GM23338 (cell line): ENCODE results near the gene LYSMD3. TPM values are rescaled to one million over a fixed set of nuclear protein-coding genes. Genes with fewer than 3 reads are reported as not detected.

Source experiments
- ATAC-seq: fragments of 200-7000 bp; cut with Tn5 transposase; 3 replicates; pipeline ENCODE4 v1.9.1; 2020
- DNase-seq: peaks from one replicate; pipeline ENCODE4 v3.0.0-alpha.2; 2015; ENCODE audit warnings: low spot score
- H2AFZ ChIP-seq: fragments of 200-600 bp; sonication (generic); 2 replicates; pipeline ENCODE4 v1.8.0; 2016; ENCODE audit warnings: antibody characterized with exemption, mild to moderate bottlenecking, moderate library complexity
- H3F3A ChIP-seq: fragments of 200-600 bp; sonication (generic); replicated peaks from 2 replicates; pipeline ENCODE4 v1.8.0; 2017; ENCODE audit warnings: antibody characterized with exemption, mixed run types, low read depth
- H3K27ac ChIP-seq: fragments of 200-600 bp; sonication (generic); 2 replicates; pipeline ENCODE4 v1.6.1; 2016; ENCODE audit warnings: low read depth
- H3K27me3 ChIP-seq: fragments of 200-600 bp; sonication (generic); 2 replicates; pipeline ENCODE4 v1.8.0; 2016; ENCODE audit warnings: mild to moderate bottlenecking, mixed run types, moderate library complexity; ENCODE audit not compliant: insufficient read depth
- H3K36me3 ChIP-seq: fragments of 200-600 bp; sonication (generic); 2 replicates; pipeline ENCODE4 v1.8.0; 2016; ENCODE audit warnings: mild to moderate bottlenecking; ENCODE audit not compliant: insufficient read depth
- H3K4me1 ChIP-seq: fragments of 200-600 bp; sonication (generic); 2 replicates; pipeline ENCODE4 v1.8.0; 2016; ENCODE audit warnings: mild to moderate bottlenecking, moderate library complexity; ENCODE audit not compliant: insufficient read depth
- H3K4me2 ChIP-seq: fragments of 200-600 bp; sonication (generic); 2 replicates; pipeline ENCODE4 v1.7.1; 2017; ENCODE audit warnings: mixed run types
- H3K4me3 ChIP-seq: fragments of 200-600 bp; sonication (generic); 2 replicates; pipeline ENCODE4 v1.6.1; 2016; ENCODE audit warnings: mixed run types
- H3K79me2 ChIP-seq: fragments of 200-600 bp; sonication (generic); replicated peaks from 2 replicates; pipeline ENCODE4 v1.8.0; 2017; ENCODE audit warnings: mild to moderate bottlenecking; ENCODE audit not compliant: insufficient read depth
- H3K9me2 ChIP-seq: fragments of 200-600 bp; sonication (generic); 2 replicates; pipeline ENCODE4 v1.8.0; 2017; ENCODE audit not compliant: insufficient read depth
- H4K20me1 ChIP-seq: fragments of 200-600 bp; sonication (generic); replicated peaks from 2 replicates; pipeline ENCODE4 v1.8.0; 2017; ENCODE audit warnings: mild to moderate bottlenecking; ENCODE audit not compliant: insufficient read depth
- H3K27ac Mint-ChIP-seq: 2 replicates; pipeline ENCODE4 v1.8.0; 2020; ENCODE audit warnings: inconsistent platforms, mild to moderate bottlenecking, moderate library complexity, mixed read lengths
- H3K27me3 Mint-ChIP-seq: 3 replicates; pipeline ENCODE4 v1.8.0; 2022; ENCODE audit warnings: low read depth, mild to moderate bottlenecking, moderate library complexity, mixed read lengths, inconsistent platforms; ENCODE audit not compliant: insufficient read depth, poor library complexity
- H3K36me3 Mint-ChIP-seq: 3 replicates; pipeline ENCODE4 v1.8.0; 2021; ENCODE audit warnings: low read depth, mild to moderate bottlenecking, inconsistent platforms, moderate library complexity, mixed read lengths
- H3K4me1 Mint-ChIP-seq: 3 replicates; pipeline ENCODE4 v1.8.0; 2020; ENCODE audit warnings: mild to moderate bottlenecking, inconsistent platforms, mixed read lengths
- H3K4me3 Mint-ChIP-seq: 3 replicates; pipeline ENCODE4 v1.8.0; 2021; ENCODE audit warnings: moderate library complexity, mild to moderate bottlenecking, inconsistent platforms, mixed read lengths
- H3K9me3 Mint-ChIP-seq: 3 replicates; pipeline ENCODE4 v1.8.0; 2020; ENCODE audit warnings: moderate library complexity, mild to moderate bottlenecking, inconsistent platforms, mixed read lengths
- CREB1 ChIP-seq: fragments of 250-450 bp; sonication (Bioruptor Pico); IDR thresholded peaks from 2 replicates; pipeline ENCODE4 v1.5.0; 2020; ENCODE audit warnings: low read depth, mild to moderate bottlenecking, moderate library complexity
- CTCF ChIP-seq, 2 experiments: fragments of 200-600 bp in 1 of 2; sonication (generic) in 1 of 2; conservative IDR thresholded peaks; 2 replicates each; pipeline versions ENCODE4 v1.5.1 to v1.6.1; 2016 to 2017; ENCODE audit warnings: antibody characterized with exemption in 2 of 2, low read depth in 2 of 2, mild to moderate bottlenecking in 2 of 2, moderate library complexity in 1 of 2
- EZH2 ChIP-seq: fragments of 200-600 bp; sonication (generic); IDR thresholded peaks from one replicate; pipeline ENCODE4 v1.8.0; 2017; ENCODE audit warnings: antibody characterized with exemption, mild to moderate bottlenecking, low read depth; ENCODE audit not compliant: unreplicated experiment
- EZH2phosphoT487 ChIP-seq: fragments of 200-600 bp; sonication (generic); IDR thresholded peaks from one replicate; pipeline ENCODE4 v1.8.1; 2018; ENCODE audit warnings: antibody characterized with exemption; ENCODE audit not compliant: unreplicated experiment
- JUNB ChIP-seq: IDR thresholded peaks from one replicate; pipeline ENCODE4 v1.6.1; 2016; ENCODE audit warnings: antibody characterized with exemption; ENCODE audit not compliant: unreplicated experiment
- NANOG ChIP-seq: IDR thresholded peaks from 2 replicates; pipeline ENCODE4 v1.6.1; 2016; ENCODE audit warnings: antibody characterized with exemption, borderline replicate concordance
- POLR2AphosphoS5 ChIP-seq: IDR thresholded peaks from 2 replicates; pipeline ENCODE4 v1.6.1; 2016; ENCODE audit warnings: antibody characterized with exemption, low read depth
- REST ChIP-seq: IDR thresholded peaks from one replicate; pipeline ENCODE4 v1.6.1; 2018; ENCODE audit warnings: antibody characterized with exemption; ENCODE audit not compliant: unreplicated experiment
- STAT1 ChIP-seq: IDR thresholded peaks from one replicate; pipeline ENCODE4 v1.6.1; 2016; ENCODE audit warnings: antibody characterized with exemption; ENCODE audit not compliant: unreplicated experiment
- ZNF114 ChIP-seq: fragments of 250-450 bp; sonication (Bioruptor Pico); IDR thresholded peaks from 2 replicates; pipeline ENCODE4 v1.5.0; 2020; ENCODE audit warnings: mild to moderate bottlenecking, moderate library complexity
- ZNF331 ChIP-seq: fragments of 250-450 bp; sonication (Bioruptor Pico); IDR thresholded peaks from 2 replicates; pipeline ENCODE4 v1.5.0; 2020; ENCODE audit warnings: low read depth, mild to moderate bottlenecking, moderate library complexity
- ZNF462 ChIP-seq: fragments of 250-450 bp; sonication (Bioruptor Pico); IDR thresholded peaks from 2 replicates; pipeline ENCODE4 v1.5.0; 2020; ENCODE audit warnings: mild to moderate bottlenecking, moderate library complexity
- polyA plus RNA-seq: library from polyadenylated mRNA; unstranded; fragments of >200 nt; fragmentation: Nextera tagmentation; extraction: Ambion mirVana; gene quantifications from 2 replicates; pipeline ENCODE4 v1.2.1, GENCODE V29; 2016
- total RNA-seq: library from RNA; depleted of rRNA; stranded (reverse); fragments of >200 nt; shearing (Covaris generic); gene quantifications from 2 replicates; pipeline ENCODE4 v1.2.3, GENCODE V29; 2014
- TF ChIP-seq, protein P1 (sequence below): IDR thresholded peaks from 2 replicates; pipeline ENCODE4 v1.6.1; 2016; ENCODE audit warnings: antibody characterized with exemption

The LYSMD3 gene
- total and polyA plus RNA-seq, 2 experiments from 2014 or later, result 10.7 to 19.6 TPM

DNA sequence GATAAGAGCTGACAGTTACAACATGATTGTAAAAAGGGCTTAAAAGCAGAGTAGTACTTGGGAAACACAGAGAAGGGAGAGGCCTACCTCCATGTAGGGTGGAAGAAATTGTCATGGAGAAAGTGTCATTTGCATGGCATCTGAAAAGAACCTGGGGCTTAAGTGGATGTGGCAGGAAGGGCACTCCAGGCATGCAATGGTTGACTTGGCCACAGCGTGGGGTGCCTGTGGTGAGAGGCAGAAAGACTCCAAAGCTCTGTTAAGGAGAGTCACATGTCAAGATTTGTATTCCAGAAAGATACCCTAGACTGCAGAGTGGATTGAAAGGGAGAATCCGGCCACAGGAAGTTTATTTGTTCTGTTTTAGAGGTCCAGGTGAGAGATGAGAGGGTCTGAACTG lies 52.3 kb downstream of the LYSMD3 start:
- Mint-ChIP-seq H3K27me3 (peaks cover 15% of the 10 kb centered on the region), H3K4me1 (peaks cover 53% of the 10 kb centered on the region), H3K4me3 (peak overlapping the region; percentile 97), H3K9me3 (no peaks in the 10 kb centered on the region; the same call in 2 of the 3 replicates), H3K27ac (peak overlapping the region; percentile 77), H3K36me3 (peaks cover 41% of the 10 kb centered on the region)
- DNase-seq (peak; percentile 85), ATAC-seq (peak; percentile 23)
- peaks cover 66% of the 10 kb centered on the region for H3K79me2 ChIP-seq
- no peaks in the 10 kb centered on the region for H3K9me2 ChIP-seq
- H3K4me2 ChIP-seq, result peak overlapping the region; percentile 79
- no peaks in the 10 kb centered on the region for H3K36me3 ChIP-seq
- H4K20me1 ChIP-seq, result no peaks in the 10 kb centered on the region
- no peaks in the 10 kb centered on the region for H3K27me3 ChIP-seq
- peaks cover 22% of the 10 kb centered on the region for H3F3A ChIP-seq
- peak overlapping the region; percentile 83 for H3K4me3 ChIP-seq
- peaks cover 42% of the 10 kb centered on the region for H3K4me1 ChIP-seq
- H2AFZ ChIP-seq, result no peak overlapping the region
- TF ChIP-seq STAT1 (no peak), EZH2 (no peak), POLR2AphosphoS5 (peak; percentile 51; the same call in 1 of the 2 replicates), ZNF331 (CRISPR knock-in tag) (no peak), CREB1 (CRISPR knock-in tag) (peak; percentile 42; the same call in 1 of the 2 replicates), ZNF462 (CRISPR knock-in tag) (peak; percentile 88), ZNF114 (CRISPR knock-in tag) (peak; percentile 82; the same call in 1 of the 2 replicates), CTCF (conservative IDR thresholded peaks at IDR 0.05; ENCODE audit: low read depth in 2 of 2) (0 out of 4 replicates have a peak, but pooled peaks of 1 of the 2 experiments have one; percentile 6), EZH2phosphoT487 (no peak), REST (no peak), NANOG (no peak; the same call in 1 of the 2 replicates), JUNB (no peak)
- TF ChIP-seq, protein P1, sequence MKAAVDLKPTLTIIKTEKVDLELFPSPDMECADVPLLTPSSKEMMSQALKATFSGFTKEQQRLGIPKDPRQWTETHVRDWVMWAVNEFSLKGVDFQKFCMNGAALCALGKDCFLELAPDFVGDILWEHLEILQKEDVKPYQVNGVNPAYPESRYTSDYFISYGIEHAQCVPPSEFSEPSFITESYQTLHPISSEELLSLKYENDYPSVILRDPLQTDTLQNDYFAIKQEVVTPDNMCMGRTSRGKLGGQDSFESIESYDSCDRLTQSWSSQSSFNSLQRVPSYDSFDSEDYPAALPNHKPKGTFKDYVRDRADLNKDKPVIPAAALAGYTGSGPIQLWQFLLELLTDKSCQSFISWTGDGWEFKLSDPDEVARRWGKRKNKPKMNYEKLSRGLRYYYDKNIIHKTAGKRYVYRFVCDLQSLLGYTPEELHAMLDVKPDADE, result peak; percentile 44; the same call in 1 of the 2 replicates
- peak overlapping the region; percentile 85 for H3K27ac ChIP-seq
